ENCODE measurements around the gene BLOC1S5.
"Not testable (repeated sequence)": the region's sequence is repeated elsewhere in the genome, so short reads cannot be mapped to it uniquely, and the experiment has no call there.

Gene BLOC1S5

GRCh38 chr6:7992002-7992815 lies 72.0 kb downstream of the BLOC1S5 start:
- FAIRE-seq, result no peak

DNA sequence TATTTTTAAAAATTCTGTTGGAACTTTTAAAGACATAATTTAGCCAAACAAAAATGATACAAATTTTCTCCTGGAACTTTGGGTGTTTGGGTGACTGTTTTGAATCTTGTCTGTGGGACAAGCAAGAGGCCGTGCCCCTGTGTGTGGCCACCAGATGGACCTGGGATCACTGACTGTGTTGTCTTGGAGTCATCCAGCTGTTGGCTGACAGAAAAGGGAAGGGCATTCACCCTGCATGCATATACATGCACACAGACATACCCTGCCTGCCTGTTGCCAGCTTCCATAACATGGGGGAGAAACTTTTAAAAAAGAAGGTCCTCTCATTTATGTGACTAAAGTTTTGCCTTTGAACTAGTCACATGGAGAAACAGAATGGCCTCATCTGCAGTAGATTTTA lies 72.7 kb downstream of the BLOC1S5 start:
- no peak for FAIRE-seq

- FAIRE-seq, result no peak
These were observed 78.0 kb downstream of the BLOC1S5 start for GRCh38 chr6:7986219-7986618.

DNA sequence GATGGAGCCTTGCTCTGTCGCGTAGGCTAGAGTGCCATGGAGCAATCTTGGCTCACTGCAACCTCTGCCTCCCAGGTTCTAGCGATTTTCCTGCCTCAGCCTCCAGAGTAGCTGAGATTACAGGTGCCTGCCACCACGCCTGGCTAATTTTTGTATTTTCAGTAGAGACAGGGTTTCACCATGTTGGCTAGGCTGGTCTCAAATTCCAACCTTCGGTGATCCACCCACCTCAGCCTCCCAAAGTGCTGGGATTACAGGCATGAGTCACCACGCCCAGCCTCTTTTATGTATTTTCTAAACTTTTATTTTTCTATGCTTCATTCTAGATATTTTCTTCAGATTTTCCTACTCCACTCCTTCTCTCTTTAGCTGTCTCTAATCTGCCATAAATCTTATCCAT lies 80.2 kb downstream of the BLOC1S5 start:
- not testable (repeated sequence) for FAIRE-seq

DNA sequence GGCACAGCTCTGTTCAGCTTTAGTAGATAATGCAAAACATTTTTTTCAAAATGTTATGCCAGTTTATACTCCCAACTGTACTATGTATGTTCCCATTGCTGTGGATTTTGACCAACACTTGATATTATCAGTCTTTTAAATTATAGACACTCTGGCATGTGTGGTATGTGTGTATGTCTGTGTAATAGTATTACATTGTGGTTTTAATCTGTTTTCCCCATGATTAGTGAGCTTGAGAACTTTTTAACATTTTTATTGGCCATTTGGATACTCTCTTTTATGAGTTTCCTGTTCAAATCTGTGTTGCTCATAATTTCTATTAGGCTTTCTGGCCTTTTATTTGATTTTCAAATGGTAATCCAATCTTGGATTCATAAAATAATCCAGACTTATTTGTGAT lies 84.4 kb downstream of the BLOC1S5 start:
- no peak for FAIRE-seq

GRCh38 chr6:7978736-7979135 lies 85.5 kb downstream of the BLOC1S5 start:
- no peak for FAIRE-seq

GRCh38 chr6:7976485-7977056 lies 87.6 kb downstream of the BLOC1S5 start:
- no peak for FAIRE-seq

DNA sequence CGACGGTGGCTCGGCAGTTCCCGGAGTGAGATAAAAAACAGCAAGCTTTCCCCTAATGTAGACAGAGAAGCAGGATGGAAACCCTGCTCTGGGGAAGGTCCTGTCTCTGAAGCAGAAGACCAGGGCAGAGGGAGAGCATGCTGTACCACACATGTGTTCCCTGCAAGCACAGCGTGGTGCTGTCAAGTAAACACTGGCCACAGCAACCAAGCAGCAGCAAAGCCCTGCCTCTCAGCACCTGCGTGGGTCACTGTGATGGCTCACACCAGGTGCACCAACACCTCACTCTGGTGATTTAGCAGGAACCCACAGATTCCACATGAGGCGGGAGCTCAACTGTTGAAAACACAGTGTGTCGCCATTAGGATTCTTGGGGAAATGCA lies 88.4 kb downstream of the BLOC1S5 start:
- FAIRE-seq, result no peak

- FAIRE-seq, result no peak
These were observed 89.0 kb downstream of the BLOC1S5 start for GRCh38 chr6:7974938-7975763.

GRCh38 chr6:7974565-7974937 lies 89.6 kb downstream of the BLOC1S5 start:
- FAIRE-seq, result no peak

GRCh38 chr6:7973584-7973983 lies 90.6 kb downstream of the BLOC1S5 start:
- no peak for FAIRE-seq

- no peak for FAIRE-seq
These were observed 92.7 kb downstream of the BLOC1S5 start for GRCh38 chr6:7971499-7971898.

GRCh38 chr6:7970616-7971015 lies 93.6 kb downstream of the BLOC1S5 start:
- FAIRE-seq, result no peak

Data from islet of Langerhans (tissue), 1 donor.